EH (cell line): ENCODE results near the gene MOB2.

Experiments
- DNase-seq: peaks from one replicate; pipeline ENCODE4 v3.0.0-alpha.2; 2015; ENCODE audit warnings: low read depth

MOB2 gene

GRCh38 chr11:1504138-1504537, 17.6 kb upstream of the MOB2 start:
- no peak for DNase-seq

- no peak for DNase-seq
These were observed 17.1 kb upstream of the MOB2 start for GRCh38 chr11:1503708-1504104.

- no peak for DNase-seq
These were observed 16.6 kb upstream of the MOB2 start for GRCh38 chr11:1502954-1503707.

GRCh38 chr11:1502168-1502953, 15.8 kb upstream of the MOB2 start:
- DNase-seq, result no peak

GRCh38 chr11:1501421-1502167, 15.0 kb upstream of the MOB2 start:
- no peak for DNase-seq

GRCh38 chr11:1500466-1501420, 14.2 kb upstream of the MOB2 start:
- no peak for DNase-seq

GRCh38 chr11:1499899-1500298, 13.3 kb upstream of the MOB2 start:
- no peak for DNase-seq

GRCh38 chr11:1499261-1499890, 12.8 kb upstream of the MOB2 start:
- no peak for DNase-seq

GRCh38 chr11:1498262-1498661, 11.7 kb upstream of the MOB2 start:
- DNase-seq, result no peak

GRCh38 chr11:1497600-1497999, 11.0 kb upstream of the MOB2 start:
- no peak for DNase-seq

GRCh38 chr11:1496761-1497095, 10.1 kb upstream of the MOB2 start:
- no peak for DNase-seq

GRCh38 chr11:1496091-1496760, 9.6 kb upstream of the MOB2 start:
- DNase-seq, result no peak

GRCh38 chr11:1494650-1495049, 8.1 kb upstream of the MOB2 start:
- no peak for DNase-seq

GRCh38 chr11:1493650-1494244, 7.2 kb upstream of the MOB2 start:
- no peak for DNase-seq

GRCh38 chr11:1491379-1491778, 4.8 kb upstream of the MOB2 start:
- no peak for DNase-seq

GRCh38 chr11:1490651-1491050, 4.1 kb upstream of the MOB2 start:
- no peak for DNase-seq

- no peak for DNase-seq
These were observed 2.1 kb upstream of the MOB2 start for GRCh38 chr11:1488575-1489180.

GRCh38 chr11:1487851-1488574, 1.4 kb upstream of the MOB2 start:
- DNase-seq, result no peak
